ENCODE data around the gene CNDP2.
A peak's percentile ranks its signal among the peaks of the same experiment; 100 is the strongest.
"Not testable (repeated sequence)": the region's sequence is repeated elsewhere in the genome, so short reads cannot be mapped to it uniquely, and the experiment has no call there.

Gene CNDP2

DNA sequence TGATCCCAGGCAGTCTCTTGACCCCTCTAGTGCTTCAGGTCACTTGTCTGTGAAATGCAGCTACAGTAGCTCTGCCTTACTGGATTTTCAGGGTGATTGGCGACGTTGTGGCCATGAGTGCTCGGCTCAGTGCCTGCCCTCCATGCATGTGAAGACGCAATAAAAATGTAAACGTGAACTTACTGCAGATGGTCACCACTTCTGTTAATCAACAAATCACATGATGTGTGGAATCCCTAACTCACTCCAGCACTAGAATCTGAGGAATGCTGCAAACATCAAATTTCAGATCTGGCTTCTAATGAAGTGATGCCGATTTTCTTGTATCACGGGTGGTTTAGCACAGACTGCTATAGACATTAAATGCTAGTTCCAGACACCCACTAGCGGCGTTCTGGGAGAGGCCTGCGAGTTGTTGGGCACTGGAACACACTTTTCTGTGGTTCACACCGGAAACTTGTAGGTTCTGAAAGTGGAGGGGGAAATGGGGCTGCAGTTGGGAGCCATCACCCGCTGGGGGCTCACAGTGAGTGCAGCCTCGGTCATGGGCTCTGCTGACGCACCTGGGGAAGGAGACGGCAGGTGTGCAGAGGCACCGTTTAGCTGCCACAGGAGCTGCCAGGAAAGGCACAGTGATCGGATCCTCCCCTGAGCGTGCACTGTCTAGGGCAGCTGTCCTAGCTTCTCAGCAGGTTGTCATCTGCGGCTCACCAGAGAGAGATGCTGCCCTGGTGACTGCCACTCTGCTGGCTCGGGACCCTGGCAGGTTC, 44.7 kb downstream of the CNDP2 start:
- DNase-seq, result peak; percentile 26

DNA sequence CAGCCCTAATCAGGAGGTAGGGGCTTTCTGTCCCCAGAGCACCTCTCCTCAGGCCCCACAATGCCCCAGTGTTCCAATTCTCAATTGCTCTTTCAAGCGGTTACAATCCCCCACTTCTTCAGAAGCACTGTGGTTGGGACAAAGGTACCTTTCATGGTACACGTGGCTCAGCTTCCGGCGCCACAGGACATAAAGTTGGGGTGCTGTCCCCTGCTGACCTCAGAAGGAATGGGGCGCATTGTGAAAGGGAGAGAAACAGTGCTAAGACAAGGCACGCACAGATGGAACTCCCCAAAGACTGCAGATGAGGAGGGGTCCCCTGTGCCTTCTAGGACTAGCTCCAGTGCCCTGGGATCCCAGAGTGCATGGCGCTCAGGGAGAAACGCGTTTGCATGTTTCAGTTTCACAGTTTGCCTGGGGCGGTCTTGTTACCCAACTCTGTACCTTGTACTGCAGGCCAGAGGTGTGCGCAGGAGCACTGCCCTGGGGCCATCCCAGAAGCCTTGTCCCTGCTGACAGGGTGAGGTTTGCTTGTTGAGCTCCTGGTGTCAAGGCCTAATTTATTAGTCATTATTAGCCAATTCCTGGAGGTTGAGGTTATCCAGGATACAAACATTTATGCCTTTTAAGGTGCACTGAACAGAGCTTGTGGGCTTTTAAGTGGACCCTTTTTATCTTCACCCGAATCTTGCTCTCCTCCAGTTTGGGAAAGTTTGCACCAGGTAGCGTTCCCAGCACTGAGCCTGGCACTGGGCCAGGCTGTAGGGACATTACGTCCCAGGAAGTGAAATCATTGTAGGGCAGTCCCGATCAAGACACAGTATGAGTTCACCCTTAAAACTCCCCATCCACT, 45.8 kb downstream of the CNDP2 start:
- no peak for DNase-seq

DNA sequence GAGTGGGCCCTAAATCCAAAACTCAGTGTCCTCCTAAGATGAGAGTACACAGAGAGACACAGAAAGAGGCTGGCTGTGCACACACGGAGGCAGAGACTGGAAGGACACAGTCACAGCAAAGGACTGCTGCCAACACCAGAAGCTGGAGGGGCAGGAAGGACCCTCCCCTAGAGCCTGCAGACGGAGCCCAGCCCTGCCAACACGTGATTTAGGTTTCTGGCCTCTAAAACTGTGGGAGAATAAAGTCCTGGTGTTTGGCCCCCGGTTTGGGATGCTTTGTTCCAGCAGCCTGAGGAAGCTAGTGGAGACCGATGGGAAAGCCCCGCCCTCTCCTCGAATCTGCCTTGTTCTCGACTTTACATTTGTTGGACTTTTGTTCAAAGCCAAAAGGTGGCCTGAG, 48.7 kb downstream of the CNDP2 start:
- DNase-seq, result no peak

DNA sequence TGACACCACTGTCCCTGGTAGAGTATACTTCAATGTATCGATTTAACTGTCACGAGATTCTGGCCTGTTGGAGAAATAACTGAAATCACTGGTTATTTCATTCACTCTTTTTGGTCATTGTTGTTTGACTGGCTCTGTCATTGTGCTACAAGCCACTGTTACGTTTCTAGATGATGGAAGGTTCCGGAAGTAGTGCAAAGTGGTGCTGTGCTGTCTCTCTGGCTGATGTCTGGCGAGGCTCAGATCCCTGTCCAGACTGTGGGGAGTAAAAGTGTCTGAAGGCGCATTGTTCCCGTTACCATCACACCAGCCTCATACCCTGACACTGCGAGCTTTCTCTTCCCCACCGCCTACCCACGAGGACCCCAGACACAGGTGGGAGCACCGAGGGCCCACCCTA, 49.8 kb downstream of the CNDP2 start:
- no peak for DNase-seq

DNA sequence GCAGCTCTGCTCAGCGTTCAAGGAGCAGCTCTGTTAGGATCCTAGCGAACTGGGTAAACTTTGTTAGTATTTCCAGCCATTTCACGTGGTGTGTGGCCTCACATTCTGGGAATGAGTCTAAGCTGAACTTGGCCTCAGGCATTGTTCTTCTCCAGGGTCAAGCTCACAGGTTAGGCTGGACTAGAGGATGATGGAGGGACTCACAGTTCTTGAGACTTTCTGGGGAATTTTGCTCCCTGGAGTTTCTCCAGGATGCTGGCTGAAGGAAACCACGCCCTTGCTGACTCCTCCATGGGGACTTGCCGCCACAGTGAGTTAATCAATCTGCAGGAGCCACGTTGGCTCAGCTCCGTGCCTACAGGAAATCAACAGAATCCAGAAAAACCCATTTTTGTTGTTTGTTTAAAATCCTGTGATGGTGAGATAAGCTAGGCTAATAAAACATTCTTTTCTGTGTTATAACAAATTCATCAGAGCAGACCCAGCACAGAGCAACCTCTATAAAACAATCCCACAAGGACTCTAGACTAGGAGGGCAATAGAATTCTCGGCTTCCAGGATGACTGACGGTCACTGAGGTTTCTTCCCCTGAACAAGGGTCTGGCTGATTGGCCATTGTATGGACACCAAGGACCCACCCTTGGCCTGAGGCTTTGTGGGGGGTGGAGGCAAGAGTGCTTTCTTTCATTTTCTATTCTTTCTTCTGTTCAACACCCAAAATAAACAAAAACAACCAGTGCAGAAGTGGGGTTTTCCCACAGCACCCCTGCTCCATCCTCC, 50.8 kb downstream of the CNDP2 start:
- DNase-seq, result peak; percentile 47

DNA sequence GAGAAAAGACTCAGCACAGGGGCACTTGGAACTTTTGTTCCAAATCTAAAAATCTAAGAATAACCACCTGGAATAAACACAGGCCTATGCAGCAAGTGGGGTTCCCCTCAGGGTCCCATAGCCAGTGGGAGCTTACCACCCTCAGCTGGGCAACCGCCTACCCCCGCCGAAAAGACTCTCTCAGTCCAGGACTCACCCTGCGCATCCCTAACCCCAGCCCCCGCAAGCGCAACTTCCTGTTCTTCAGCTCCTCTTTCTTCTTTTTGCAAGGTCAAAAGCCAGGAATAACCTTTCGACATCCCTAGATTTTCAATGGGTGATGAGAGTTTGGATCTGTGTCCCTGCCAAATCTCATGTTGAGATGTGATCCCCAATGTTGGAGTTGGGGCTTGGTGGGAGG, 51.7 kb downstream of the CNDP2 start:
- DNase-seq, result no peak

DNA sequence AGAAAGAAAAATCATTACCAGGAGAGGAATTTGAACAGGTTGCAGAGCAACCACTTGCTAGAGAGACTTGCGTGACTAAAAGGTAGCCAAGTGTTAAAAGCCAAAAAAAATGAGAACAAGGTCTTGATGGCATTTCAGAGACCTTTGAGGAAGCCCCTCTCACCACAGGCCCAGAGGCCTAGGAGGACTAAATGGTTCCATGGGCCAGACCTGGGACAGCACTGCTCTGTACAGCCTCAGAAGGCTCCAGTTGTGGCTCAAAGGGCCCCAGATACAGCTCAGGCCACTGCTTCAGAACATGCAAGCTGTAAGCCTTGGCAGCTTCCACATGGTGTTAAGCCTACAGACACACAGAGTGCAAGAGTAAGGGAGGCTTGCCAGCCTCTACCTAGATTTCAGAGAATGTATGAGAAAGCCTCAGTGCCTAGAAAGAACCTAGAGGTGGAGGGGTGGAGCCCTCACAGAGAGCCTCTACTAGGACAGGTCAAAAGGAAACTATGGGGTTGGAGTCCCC, 53.5 kb downstream of the CNDP2 start:
- DNase-seq, result no peak

DNA sequence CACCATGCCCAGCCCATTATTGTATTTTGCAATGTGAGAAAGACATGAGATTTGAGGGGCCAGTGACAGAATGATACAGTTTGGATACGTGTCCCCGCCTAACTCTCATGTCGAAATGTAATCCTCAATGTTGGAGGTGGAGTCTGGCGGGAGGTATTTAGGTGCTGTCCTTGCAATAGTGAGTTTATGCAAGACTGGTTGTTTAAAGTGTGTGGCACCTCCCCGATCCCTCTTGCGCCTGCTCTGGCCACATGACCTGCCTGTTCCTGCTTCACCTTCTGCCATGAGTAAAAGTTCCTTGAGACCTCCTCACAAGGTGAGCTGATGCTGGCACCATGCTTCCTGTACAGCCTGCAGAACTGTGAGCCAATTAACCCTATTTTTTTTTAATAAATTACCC, 54.7 kb downstream of the CNDP2 start:
- DNase-seq, result no peak

DNA sequence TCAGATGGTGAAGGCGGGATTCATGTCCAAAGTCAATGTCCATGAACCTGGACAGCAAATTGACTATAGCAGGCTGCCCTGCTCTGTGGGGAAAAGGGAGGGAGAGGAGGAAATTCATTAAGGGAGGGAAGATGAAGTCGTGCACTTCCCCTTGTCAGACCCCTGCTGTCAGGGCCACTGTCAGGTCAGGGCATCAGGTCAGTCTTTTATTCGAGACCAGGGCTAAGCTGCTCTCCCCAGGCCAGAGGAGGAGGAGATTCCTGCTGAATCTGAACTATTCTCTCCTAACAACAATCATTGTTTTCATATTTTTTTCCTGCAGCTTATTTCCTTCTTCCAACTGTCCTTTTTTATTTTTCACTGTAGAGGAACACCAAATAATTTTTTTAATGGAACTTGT, 55.3 kb downstream of the CNDP2 start:
- no peak for DNase-seq

DNA sequence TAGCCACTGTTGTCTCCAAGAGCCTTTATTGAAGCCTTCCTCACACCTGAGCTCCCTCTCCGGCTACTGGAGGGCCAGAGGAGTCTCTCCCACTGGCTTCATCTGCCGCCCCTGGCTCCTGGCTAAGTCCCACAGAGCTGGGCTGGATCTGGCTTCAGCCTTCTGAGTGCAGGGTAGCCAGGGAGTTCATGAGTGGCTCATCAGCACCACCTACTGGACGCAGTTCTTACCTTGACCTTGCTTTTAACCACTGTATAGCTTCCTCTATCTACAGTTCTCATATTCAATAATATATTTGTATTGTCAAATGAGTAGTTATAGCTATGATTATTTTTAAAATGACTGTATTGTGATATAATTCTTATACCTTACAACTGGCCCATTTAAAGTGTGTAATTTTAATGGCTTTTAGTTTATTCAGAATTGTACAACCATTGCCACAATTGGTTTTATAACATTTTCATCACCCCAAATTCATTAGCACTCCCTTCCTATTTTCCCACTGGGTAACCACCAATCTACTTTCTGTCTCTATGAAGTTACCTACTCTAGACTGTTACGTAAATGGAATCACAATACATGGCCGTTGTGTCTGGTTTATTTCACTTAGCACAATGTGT, 55.9 kb downstream of the CNDP2 start:
- DNase-seq, result peak; percentile 75

DNA sequence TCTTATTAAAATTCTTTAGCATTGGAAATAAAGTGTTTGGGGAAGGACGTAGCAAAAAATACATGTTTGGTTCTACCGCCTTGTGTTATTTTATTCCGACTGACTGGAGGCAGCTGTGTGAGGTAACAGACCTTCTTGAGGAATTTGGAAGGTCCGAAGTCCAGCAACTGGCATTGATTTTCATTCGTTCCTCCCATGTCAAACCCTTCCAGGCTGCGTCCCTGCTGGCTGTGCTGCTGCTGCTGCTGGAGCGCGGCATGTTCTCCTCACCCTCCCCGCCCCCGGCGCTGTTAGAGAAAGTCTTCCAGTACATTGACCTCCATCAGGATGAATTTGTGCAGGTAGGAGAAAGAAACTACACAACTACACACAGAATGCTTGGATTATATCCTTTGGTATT, 60.0 kb downstream of the CNDP2 start:
- no peak for DNase-seq

DNA sequence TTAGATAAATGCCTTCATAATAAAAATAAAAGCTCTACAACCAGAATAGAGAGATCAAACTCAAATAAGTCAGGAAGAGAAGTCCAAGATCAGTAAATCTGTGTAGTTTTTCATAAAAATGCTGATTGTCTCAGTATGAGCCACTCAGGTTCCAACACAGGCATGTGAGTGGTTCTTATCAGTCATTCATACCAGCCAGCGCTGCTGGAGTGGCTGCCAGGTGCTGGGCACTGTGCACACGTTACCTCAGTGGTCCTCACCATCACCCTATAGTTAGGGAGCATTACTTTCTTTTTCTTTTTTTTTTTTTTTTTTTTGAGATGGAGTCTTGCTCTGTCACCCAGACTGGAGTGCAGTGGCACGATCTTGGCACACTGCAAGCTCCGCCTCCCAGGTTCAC, 61.9 kb downstream of the CNDP2 start:
- DNase-seq, result no peak

DNA sequence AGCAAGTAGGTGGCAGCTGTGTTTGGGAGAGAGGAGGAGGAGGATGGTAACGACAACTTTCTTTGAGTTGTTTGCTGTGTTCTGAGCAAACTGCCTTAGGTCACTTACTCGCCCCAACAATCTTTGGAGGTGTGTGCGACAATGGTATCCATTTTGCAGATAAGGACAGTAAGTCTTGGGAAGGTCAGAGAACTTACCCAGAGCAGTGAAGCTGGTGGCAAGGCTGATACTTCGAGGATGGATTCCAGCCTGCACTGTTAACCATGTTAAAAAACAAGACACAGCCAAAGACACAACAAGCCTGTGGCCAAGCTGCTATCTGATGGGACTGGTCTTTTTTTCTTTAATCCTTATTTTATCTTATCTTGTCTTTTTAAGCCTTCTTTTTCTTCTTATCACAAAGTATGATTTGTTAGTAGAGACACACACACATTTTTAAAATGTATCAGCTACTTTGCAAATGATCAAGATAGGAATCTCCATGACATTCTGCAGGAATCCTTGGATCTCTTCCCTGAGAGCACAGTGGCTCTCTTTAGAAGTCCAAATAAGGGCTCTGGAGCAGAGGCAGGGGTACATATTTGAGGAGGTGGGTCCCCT, 66.1 kb downstream of the CNDP2 start:
- DNase-seq, result no peak

DNA sequence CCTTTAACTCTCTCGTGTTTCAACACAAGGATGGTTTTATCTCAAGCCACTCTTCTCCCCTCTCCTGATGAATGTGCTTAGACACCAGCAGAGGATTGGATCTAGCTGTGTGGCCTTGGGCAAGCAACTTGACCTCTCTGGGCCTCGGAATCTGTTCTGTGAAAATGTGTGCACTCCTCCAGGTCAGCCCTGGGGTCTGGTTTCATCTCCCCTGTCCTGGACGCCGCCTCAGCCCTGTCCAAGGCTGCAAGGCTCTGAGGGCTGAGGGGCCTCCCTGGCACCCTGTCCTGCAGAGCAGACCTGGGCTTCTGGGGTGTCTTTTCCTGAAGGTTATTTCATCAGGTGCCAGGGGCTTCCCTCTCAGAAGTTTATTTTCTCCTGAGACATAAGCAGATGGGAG, 66.6 kb downstream of the CNDP2 start:
- DNase-seq, result no peak

DNA sequence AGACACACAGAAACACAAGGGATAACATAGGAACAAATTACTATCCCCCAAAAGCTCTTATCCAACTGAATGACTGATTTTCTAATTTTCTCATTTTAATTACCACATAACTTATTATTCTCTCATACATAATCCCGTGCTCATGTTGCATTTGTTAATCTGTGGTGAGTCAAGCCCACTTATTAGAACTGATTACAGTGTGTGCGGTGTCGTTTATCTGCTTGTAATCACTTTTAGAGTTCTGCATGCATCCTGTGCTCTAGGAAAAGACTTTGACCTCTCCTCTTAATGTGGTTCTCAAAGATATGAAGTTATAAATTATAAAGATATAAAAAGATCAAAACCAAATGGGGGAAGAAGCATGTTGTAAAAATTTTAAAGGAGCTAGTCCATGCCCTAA, 67.8 kb downstream of the CNDP2 start:
- no peak for DNase-seq

DNA sequence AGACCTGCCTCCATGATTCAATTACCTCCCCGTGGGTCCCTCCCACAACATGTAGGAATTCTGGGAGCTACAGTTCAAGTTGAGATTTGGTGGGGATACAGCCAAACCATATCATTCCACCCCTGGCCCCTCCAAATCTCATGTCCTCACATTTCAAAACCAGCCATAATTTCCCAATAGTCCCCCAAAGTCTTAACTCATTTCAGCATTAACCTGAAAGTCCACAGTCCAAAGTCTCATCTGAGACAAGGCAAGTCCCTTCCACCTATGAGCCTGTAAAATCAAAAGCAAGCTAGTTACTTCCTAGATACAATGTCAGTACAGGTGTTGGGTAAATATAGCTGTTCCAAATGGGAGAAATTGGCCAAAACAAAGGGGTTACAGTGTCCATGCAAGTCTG, 69.0 kb downstream of the CNDP2 start:
- DNase-seq, result not testable (repeated sequence)

DNA sequence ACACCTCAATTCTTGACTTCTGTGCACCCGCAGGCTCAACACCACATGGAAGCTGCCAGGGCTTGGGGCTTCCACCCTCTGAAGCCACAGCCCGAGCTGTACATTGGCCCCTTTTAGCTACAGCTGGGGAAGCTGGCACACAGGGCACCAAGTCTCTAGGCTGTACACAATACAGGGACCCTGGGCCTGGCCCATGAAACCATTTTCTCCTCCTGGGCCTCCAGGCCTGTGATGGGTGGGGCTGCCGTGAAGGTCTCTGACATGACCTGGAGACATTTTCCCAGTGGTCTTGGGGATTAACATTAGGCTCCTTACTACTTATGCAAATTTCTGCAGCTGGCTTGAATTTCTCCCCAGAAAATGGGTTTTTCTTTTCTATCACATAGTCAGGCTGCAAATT, 69.8 kb downstream of the CNDP2 start:
- not testable (repeated sequence) for DNase-seq

DNA sequence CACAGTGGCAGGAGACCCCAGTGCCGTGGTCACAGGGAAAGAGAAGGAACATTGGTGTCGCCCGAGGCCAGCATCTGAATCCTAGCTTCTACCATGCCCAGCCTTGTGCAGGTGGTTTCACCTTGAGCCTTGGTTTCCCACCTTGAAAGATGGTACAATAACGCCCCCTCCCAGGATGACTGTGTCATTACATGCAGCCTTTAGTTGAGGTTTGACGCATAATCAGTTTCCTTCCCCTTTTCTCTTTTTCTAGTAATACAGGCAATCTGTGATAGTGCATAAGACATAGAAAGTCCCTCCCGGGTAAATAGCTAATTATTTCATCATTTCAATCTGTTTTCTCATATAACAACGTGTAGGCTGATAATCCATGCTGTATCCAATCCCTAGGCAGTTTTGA, 71.7 kb downstream of the CNDP2 start:
- DNase-seq, result no peak

DNA sequence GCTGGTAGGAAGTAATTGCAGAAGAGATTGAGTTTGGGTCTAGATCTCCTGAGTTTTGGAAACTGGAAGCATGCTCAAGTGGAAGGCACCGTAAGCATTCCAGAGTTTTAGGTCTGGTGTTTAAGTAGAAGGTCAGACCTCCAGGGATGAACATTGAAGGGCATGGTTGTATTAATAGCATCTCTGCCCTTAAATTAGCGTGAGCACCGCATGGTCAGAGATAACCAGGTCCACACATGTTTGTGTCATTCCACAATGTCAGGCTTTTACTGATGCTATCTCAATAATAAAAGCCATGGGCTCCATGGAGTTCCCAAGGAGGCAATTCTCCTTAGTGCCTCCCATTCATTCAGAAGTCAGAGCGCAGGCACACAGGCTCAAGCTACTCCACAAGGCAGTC, 73.2 kb downstream of the CNDP2 start:
- DNase-seq, result no peak

DNA sequence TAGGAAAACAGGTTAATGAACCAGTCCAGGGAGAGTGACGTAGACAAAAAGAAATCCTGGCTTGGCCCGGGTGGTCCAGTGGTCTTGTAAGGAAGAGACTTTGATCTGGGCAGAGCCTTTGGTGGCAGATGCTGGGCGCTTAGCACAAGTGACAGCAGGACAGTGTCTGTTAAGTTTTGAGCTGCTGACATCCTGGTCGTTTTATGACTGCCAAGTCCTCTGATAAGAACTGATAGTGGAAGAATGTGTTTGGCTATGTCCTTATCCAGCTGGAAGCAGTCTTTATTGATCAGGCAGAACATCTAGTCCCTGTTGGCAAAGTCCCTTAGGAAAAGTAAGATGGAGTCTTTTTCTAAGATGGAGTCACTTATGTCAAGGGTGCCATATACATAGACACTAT, 74.1 kb downstream of the CNDP2 start:
- DNase-seq, result no peak

DNA sequence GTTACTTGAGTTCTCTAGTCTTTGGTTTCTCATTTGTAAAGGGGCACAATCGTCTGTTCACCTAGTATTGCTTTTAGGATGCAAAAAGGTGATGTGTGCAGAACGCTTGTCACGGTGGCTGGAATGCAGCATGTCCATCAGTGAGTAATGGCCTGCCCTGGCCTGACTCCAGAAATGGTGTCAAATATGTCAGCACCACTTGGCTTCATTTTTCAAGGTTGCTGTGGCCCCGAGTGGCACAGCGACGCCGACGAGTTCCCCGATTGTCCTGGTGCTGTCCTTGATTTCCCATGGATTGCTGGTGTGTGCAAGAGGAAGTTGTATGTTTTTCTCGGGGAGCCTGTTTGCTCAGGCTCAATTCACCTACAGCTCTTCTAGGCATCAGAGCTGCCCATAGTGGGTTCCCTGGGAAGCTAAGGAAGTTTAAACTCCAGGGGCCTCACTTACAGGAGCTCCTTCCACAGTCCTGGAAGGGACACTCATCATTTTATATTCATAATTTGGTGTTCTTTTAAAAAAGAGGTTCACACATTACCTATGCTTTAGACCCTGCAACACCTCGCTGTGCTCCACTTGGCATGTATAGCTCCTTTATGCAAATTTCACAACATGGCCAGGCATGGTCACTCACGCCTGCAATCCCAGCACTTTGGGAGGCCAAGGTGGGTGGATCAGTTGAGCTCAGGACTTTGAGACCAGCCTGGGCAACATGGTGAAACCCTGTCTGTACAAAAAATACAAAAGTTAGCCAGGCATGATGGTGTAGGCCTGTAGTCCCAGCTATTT, 75.9 kb downstream of the CNDP2 start:
- no peak for DNase-seq

DNA sequence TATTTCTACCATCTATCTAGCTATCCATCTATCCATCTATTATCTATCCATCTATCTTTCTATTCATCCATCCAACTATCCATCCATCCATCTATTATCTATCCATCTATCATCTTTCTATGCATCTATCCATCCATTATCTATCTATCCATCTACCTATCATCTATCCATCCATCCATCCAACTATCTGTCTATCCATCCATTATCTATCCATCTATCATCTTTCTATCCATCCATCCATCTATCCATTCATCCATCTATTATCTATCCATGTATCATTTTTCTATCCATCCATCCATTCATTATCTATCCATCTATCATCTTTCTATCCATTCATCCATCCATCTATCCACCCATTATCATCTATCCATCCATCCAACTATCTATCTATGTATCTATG, 76.9 kb downstream of the CNDP2 start:
- no peak for DNase-seq
